Measurements from ENCODE around the gene ASTN2. TPM values are rescaled to one million over a fixed set of nuclear protein-coding genes. Genes with fewer than 3 reads are reported as not detected.
"Not testable (repeated sequence)": the region's sequence is repeated elsewhere in the genome, so short reads cannot be mapped to it uniquely, and the experiment has no call there.

Gene ASTN2
- total and polyA plus RNA-seq, 2 experiments from 2014 or later: 5.6 to 7.7 TPM

GRCh38 chr9:116855881-116856662, 558.8 kb downstream of the ASTN2 start:
- Histone ChIP-seq H3K4me1 (ENCODE audit: low read depth) (no peaks in the 10 kb centered on the region), H3K27me3 (no peaks in the 10 kb centered on the region), H3K27ac (no peak overlapping the region), H3K36me3 (no peaks in the 10 kb centered on the region), H3K4me3 (no peak overlapping the region), H3K9me3 (ENCODE audit: low read depth) (no peaks in the 10 kb centered on the region)
- peak in 1 of 2 donors; percentile 2 for DNase-seq (ENCODE audit: low read depth in 1 of 2, low spot score in 1 of 2)
- TF ChIP-seq CTCF (IDR thresholded peaks at IDR 0.05; ENCODE audit: low read depth, low read length): no peak

- no peak overlapping the region for H3K27ac ChIP-seq
- no peaks in the 10 kb centered on the region for H3K27me3 ChIP-seq
- H3K4me1 ChIP-seq (ENCODE audit: low read depth): no peaks in the 10 kb centered on the region
- H3K9me3 ChIP-seq (ENCODE audit: low read depth): no peaks in the 10 kb centered on the region
- TF ChIP-seq CTCF (IDR thresholded peaks at IDR 0.05; ENCODE audit: low read depth, low read length): no peak
- H3K36me3 ChIP-seq: no peaks in the 10 kb centered on the region
- DNase-seq (ENCODE audit: low read depth in 1 of 2, low spot score in 1 of 2): no peak
- no peak overlapping the region for H3K4me3 ChIP-seq
Measured at GRCh38 chr9:116849721-116850120, 565.1 kb downstream of the ASTN2 start.

GRCh38 chr9:116844621-116845020, 570.2 kb downstream of the ASTN2 start:
- H3K9me3 ChIP-seq (ENCODE audit: low read depth): no peaks in the 10 kb centered on the region
- H3K27me3 ChIP-seq: no peaks in the 10 kb centered on the region
- no peak overlapping the region for H3K27ac ChIP-seq
- no peaks in the 10 kb centered on the region for H3K4me1 ChIP-seq (ENCODE audit: low read depth)
- no peak for DNase-seq (ENCODE audit: low read depth in 1 of 2, low spot score in 1 of 2)
- H3K36me3 ChIP-seq: no peaks in the 10 kb centered on the region
- H3K4me3 ChIP-seq: no peak overlapping the region
- TF ChIP-seq CTCF (IDR thresholded peaks at IDR 0.05; ENCODE audit: low read depth, low read length): no peak

- Histone ChIP-seq H3K27me3 (no peaks in the 10 kb centered on the region), H3K9me3 (ENCODE audit: low read depth) (no peaks in the 10 kb centered on the region), H3K27ac (no peak overlapping the region), H3K4me1 (ENCODE audit: low read depth) (no peaks in the 10 kb centered on the region), H3K36me3 (no peaks in the 10 kb centered on the region), H3K4me3 (no peak overlapping the region)
- DNase-seq (ENCODE audit: low read depth in 1 of 2, low spot score in 1 of 2): no peak
- no peak for TF ChIP-seq CTCF (IDR thresholded peaks at IDR 0.05; ENCODE audit: low read depth, low read length)
Measured at GRCh38 chr9:116843863-116844620, 570.8 kb downstream of the ASTN2 start.

- DNase-seq (ENCODE audit: low read depth in 1 of 2, low spot score in 1 of 2): no peak
- Histone ChIP-seq H3K4me3 (no peak overlapping the region), H3K27ac (no peak overlapping the region), H3K36me3 (no peaks in the 10 kb centered on the region), H3K27me3 (no peaks in the 10 kb centered on the region), H3K9me3 (ENCODE audit: low read depth) (no peaks in the 10 kb centered on the region), H3K4me1 (ENCODE audit: low read depth) (no peaks in the 10 kb centered on the region)
- TF ChIP-seq CTCF (IDR thresholded peaks at IDR 0.05; ENCODE audit: low read depth, low read length): no peak
Measured at GRCh38 chr9:116842658-116843057, 572.2 kb downstream of the ASTN2 start.

- not testable (repeated sequence) for H3K4me3 ChIP-seq; DNase-seq (ENCODE audit: low read depth in 1 of 2, low spot score in 1 of 2); H3K36me3 ChIP-seq; H3K9me3 ChIP-seq (ENCODE audit: low read depth); H3K27ac ChIP-seq; H3K4me1 ChIP-seq (ENCODE audit: low read depth); H3K27me3 ChIP-seq
Measured at GRCh38 chr9:116838468-116838867, 576.4 kb downstream of the ASTN2 start.
